Uterus (tissue), 2 donors: ENCODE results near the gene SF3B6.

Source experiments
- CTCF ChIP-seq, 4 experiments: fragments of 200-600 bp in 2 of 4; fragments of 450-650 bp in 2 of 4; sonication (generic) in 2 of 4; IDR thresholded peaks; one replicate each; pipeline ENCODE4 v1.5.1; 2016 to 2019; ENCODE audit warnings: antibody characterized with exemption in 4 of 4, mild to moderate bottlenecking in 2 of 4, moderate library complexity in 1 of 4
- POLR2A ChIP-seq, 2 donors: fragments of 450-650 bp; IDR thresholded peaks; one replicate each; pipeline ENCODE4 v1.6.1; 2016; ENCODE audit warnings: antibody characterized with exemption in 2 of 2, mild to moderate bottlenecking in 1 of 2, moderate library complexity in 1 of 2

DNA sequence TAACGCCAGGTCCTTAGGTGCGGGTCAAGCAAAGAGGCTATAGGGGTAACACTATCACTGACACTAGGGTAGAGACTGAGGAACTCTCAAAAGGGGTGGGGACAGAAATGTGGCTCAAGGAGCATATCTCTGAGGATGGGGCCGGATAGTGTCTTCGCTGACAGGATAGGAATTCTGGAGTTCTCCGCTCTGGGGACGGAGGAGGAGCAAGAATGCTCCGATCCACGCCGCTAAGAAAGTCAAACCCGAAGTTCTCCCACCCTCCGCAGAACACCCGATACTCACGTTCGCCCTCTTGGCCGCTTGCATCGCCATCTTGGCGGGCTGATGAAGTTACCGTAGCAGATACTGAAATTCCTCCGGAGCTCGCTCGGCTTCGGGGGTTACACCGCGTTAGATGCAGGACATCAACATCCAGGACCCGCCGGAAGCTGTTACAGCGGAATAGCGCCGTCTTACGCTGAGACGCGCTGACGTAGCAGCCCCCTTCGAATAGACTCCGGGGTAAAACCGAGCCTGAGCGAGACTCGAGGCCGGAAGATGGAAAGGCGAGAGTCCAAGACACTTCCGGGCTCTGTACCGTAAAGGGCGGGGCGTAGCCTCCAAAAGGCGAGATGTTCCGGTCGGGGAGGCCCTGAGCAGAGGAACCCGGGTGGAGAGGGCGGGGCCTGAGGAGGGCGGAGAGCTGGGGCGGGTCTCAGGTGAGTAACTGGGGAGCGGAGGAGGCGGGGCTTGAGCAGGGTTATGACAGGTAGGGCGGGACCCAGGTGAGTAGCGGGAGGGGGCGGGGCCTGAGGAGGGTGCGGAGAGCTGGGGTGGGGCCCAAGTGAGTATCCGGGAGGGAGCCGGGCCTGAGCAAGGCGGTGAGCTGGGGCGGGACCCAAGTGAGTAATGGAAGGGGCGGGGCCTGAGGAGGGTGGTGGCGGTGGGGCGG lies at the start of gene SF3B6:
- TF ChIP-seq CTCF (IDR thresholded peaks at IDR 0.05) (peak in 2 of 4 experiments; percentile 21 to 28), POLR2A (IDR thresholded peaks at IDR 0.05) (peak; percentile 51 to 70)
